ENCODE results near the gene SPTBN5.

SPTBN5 gene

DNA sequence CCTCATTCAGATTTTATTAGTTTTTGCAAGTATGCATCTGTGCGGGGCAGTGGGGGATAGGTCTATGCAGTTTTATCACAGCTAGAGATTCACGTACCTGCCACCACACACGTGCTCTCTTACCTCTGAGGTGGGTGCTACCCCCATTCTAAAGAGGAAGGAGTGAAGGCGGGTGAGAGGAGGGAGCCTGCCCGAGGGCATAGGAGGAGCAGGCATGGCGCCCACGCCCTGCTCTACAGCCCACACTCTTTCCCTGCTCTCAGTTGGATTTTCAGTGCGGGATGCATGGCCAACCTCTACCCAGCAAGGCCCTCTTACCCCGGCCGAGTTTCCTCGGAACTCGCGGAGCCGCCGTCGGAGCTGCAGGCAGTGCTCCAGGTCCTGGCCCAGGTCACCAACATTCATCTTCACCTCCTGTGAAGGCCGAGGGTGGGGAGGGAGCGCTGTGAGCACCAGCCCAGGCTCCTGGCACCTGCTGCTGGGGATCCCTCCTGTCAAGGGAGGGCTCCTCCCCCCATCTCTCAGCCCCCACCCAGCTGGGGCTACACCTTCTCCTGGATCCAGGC is 28.3 kb downstream of the SPTBN5 start:
- DNase-seq (ENCODE audit: low spot score), result no peak

DNA sequence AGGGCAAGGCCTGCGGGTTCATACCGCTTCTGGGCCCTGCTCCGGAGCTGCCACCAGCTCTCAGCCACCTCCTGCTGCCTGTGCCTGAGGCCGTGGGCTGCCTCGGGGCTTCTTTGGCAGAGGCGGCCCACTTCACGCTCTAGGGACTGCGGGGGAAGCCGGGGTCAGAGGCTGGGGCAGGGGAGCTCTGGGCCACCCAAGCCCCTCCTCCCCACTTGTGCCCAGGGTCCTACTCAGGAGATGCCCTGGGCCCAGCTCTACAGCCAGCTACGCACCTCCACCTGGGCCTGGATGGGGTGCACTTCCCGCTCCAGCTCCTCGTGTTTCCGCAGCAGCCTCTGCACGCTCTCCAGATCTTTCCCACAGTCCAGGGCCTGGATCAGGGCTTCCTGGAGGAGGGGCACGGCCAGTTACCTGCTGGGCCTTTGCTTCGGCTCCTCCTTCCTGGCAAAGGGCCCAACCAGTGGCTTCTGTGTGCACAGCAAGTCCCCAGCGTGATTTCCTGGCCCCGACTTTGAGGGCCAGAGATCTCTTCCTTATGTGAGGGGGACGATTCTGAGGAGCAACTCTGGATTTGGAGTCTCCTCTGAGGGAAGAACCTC is 31.2 kb downstream of the SPTBN5 start:
- DNase-seq (ENCODE audit: low spot score), result no peak

DNA sequence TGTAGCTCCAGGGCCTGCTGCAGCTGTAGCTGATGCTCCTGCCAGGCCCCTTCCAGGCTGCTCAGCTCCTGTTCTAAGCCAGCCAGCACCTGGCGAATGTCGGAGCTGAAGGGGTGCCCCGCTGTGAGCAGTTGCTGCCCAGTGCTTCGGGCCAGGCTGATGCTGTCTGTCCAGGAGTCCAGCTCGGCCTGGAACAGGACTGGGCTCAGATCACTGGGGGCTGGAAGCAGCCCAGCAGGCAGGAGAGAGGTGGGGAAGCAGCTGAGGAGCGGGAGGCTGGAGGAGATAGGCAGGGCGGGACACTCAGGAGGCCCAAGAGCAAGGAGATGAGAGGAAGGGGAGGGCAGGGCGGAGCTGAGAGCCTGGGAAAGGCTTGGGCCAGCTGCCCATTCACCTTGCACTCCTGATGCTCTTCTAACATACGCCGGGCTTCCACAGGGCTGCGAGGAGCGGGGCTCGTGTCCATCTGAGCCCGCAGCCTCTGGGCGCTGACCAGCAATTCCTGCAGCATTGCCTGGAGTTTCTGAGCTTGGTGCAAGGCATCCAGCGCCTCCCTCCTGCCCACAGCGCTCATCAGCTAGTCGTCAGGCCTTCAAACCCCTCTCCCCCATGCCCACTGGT is 32.0 kb downstream of the SPTBN5 start:
- no peak for DNase-seq (ENCODE audit: low spot score)

DNA sequence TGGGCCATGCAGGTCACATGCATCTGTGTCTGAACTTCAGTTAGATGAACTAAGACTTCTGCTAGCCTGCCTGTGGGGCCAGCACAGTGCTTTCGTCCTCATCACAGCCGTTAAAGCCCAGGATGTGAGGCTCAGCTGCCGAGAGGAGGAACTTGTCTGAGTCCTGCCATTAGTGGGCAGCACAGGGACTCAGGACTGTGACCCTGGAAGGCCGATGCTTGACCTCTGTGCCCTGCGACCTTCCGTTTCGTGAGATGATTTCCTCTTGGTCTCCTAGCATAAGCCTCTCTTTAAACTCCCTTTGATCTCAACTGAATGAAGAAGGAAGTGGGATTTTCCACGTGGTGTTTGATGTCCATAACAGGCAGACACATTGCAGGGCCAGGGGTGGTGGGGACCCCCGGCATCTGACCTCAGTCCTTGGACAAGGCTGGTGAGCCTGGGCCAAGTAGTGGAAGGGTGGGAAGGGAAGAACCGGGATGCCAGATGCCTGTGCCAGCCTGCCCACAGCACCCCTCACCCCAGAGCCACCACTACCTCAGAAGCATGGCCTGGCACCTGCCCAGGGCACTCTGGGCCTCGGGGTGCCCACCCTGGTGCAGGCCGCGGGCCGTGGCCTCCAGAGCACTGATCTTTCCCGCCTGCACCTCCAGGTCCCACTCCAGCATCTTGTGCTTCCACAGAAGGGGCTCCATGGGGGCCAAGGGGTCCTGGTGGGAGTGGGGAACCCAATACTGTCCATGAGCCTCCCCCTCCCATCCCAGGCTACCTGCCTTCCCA is 33.6 kb downstream of the SPTBN5 start:
- no peak for DNase-seq (ENCODE audit: low spot score)

DNA sequence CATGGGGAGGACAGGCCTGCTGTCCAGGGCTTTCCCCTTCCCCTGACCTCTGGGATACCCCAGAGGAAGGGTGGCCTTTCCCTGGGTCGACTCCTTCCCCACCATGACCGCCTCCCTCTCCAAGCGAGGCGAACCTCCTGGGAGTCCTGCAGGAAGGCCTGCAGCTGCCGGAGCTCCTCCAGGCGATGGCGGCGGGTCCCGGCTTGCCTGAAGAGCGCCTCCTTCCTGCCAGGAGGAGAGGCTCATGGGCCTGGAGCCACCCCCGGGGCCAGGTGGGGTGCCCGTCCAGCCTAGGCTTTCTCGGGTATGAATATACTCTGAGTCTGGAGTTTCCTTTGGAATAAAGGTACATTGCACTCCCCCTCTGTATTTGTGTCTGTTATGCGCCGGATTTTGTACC is 35.1 kb downstream of the SPTBN5 start:
- no peak for DNase-seq (ENCODE audit: low spot score)

DNA sequence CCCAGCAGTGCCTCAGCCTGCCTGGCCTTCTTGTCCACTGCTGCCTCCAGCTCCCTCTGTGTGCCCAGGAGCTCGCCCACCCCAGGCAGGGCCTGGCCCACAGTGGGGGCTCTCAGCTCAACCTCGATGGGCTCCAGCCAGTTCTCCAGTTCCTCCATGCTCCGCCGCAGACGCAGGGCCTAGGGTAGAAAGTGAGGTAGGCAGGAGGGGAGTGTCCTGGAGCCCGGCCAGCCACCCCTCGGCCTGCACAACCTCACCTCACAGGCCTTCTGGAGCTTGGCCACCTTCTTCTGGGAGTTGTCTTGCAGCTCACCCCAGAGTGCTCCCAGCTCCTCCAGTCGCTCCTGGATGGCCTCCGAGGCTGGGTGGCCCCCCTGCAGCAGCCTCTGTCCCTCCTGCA is 36.5 kb downstream of the SPTBN5 start:
- no peak for DNase-seq (ENCODE audit: low spot score)

DNA sequence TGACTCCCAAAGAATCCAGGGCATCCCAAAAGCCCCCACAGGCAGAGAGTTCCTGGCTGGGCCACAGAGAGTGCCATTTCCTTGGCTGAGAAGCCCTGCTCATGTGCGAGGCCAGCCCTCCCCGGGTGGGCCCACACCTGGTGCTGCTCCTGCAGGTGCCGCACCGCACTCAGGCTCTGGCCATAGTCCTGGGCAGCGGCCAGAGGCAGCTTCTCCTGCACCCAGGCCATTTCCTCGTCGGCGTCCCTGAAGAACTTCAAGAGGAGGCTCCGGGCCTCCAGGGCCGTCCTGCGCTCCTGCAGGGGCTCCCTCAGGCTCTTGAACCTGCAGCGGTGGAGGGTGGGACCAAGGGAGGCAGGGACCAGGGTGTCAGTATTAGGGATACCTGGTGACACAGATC is 37.1 kb downstream of the SPTBN5 start:
- no peak for DNase-seq (ENCODE audit: low spot score)

DNA sequence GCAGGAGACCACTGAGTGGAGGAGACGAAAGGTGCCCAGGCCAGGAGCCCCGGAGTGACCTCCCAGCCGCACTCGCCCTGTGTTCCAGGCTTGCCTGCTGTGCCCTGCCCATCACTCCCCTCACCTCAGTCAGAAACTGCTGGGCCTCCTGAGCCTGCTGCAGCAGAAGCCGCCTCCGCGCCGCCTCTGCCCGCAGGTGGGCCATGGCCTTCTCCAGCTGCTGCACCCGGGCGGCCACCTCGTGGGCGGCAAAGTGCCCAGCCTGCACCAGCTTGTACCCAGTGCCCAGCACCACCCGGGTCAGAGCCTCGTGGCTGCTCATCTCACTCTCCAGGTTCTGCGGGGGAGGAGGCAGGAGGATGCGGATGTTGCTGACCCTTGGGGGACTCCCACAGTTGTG is 37.6 kb downstream of the SPTBN5 start:
- DNase-seq (ENCODE audit: low spot score), result no peak

DNA sequence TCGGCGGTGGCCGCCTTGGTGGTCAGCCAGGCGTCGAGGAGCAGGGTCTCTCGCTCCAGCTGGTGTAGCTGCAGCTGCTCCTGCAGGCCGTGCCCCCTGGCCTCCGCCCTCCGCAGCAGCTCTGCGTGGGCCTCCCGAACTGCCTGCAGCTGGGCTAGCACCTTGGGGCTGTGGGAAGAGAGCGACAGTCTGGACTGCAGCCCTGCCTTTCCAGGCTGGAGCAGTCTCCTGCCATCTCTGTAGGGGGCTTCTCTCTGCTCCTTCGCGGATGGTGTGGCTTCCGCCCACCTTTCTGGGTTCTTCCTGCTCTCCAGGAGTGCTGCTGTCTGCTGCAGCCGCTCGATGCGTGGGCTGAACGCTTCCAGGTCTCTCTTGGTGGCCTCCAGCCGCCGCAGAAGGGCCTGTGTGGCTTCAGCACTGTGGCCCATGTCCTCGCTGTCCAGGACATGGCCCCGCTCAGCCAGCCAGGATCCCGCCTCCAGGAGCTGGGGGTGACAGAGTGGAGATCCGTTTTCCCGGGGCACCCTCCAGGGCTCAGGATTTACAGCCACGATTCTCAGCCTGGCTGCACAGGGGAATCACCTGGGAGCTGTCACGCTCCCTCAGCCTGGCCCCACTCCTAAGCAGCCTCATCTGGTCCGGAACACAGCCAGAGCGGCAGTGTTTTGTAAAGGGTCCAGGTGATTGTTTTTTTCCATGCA is 38.4 kb downstream of the SPTBN5 start:
- no peak for DNase-seq (ENCODE audit: low spot score)

DNA sequence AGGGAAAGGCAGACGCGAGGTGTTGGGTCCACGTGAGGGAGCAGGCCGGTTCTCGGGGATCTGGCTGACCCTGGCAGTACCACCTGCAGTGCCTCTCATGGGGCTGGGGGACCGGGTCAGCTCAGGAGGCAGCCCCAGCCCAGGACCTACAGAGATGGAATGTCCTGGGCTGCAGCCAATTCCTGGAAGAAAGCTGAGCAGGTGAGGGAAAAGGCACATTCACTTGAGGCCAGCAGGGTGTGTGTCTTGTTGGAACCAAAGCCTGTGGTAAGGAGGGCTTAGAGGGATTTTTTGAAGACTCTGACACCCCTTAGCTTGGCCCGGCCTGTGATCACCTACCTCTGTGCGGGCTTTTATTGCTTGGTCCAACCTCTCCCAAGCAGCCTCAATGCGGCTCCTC is 39.4 kb downstream of the SPTBN5 start:
- no peak for DNase-seq (ENCODE audit: low spot score)

DNA sequence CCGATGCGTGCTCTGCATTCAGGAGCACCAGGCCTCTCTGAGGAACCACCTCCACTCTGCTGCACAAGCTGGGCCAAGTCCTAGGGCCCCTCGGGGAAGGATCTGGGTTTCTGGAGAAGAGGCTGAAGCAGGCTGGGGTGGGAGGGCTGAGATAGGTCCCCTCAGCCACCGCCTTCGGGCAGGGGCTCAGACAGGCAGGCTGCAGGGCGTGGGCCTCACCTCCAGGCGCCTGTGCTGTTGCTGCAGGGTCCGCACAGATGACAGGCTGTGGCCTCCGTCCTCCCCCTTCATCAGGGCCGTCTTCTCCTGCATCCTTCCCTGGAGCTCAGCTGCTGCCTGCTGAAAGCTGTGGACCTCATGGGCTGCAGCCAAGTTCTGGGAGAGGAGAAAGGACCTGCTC is 40.0 kb downstream of the SPTBN5 start:
- DNase-seq (ENCODE audit: low spot score), result no peak

DNA sequence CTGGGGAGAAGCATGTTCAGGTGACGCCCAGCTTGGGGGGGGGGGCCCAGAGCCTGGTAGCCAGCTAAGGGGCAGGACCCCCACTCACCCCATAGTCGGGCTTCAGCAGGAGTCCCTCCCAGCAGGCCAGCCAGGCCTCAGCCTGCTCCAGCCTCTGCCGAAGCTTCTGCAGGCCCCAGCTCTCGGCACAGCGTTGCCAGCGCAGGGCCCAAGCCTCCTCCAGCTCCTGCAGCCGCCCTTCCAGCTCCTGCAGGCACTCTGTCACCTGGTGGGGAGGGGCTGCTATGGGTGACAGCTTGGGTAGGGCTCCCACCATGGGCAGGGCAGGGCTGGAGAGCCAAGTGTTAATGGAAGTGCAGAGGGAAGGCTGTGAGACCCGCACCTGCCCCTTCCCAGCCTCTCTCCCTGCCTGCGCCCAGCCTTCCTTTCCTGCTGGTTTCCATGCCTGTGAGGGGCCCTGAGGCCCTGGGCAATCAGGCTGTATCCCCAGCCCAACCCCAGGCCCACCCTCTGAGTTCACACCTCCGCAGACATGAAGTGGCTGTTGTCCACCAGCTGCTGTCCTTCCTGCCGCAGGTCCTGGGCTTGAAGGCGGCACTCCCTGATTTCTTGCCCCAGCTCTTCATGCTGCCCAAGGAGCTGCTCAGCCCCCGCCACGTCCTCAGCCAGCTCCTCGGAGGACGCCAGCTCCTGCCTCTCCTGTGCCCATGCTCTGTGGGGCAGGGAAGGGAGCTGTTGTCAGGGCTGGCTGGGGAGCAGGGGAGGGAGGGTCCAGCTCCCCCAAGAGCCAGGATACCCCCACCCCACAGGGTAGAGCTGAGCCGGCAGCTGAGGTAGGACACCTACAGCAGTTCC is 40.9 kb downstream of the SPTBN5 start:
- DNase-seq (ENCODE audit: low spot score), result no peak

DNA sequence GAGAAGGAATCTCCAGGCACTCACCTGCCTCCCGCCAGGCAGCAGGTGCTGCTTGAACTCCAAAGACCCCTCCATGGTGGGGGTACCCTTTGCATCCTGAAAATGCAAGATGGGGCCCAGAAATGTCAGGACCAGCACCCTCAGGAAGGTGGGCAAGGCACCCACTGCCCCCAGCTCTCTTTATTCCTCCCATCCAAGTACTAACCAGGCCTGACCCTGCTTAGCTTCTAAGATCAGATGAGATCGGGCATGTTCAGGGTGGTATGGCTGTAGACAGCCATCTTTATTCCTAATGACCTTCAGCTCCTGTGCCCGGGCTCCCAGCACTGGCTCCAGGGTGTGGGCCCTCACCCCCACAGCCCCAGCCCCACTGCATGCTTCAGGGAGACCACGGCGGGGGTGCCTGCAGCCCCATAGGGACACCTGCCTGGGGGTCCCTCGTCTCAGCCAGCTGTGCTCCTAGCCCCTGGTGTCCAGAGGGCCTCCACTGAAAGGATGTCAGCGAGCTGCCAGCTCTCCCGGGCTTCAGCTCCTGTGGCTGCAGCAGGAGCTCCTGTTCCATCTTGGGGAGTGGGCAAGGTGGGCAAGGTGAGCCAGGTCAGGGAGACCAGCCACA is 42.0 kb downstream of the SPTBN5 start:
- DNase-seq (ENCODE audit: low spot score), result no peak

DNA sequence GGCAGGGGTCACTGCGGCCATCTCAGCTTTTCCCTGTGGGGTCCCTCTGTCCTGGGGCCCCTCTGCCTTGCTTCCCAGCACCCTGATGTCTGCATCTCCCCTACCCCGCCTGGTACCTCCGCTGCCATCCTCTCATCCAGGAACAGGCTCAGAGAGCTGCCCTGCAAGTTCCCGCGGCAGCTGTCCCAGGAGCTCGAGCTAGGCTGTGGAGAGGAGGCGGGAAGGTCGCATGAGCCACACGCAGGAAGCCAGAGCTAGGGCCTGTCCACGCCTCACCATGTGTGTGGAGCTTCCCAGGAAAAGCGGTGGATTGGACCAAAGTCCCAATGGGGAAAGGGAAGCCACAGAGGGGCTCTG is 42.7 kb downstream of the SPTBN5 start:
- no peak for DNase-seq (ENCODE audit: low spot score)

DNA sequence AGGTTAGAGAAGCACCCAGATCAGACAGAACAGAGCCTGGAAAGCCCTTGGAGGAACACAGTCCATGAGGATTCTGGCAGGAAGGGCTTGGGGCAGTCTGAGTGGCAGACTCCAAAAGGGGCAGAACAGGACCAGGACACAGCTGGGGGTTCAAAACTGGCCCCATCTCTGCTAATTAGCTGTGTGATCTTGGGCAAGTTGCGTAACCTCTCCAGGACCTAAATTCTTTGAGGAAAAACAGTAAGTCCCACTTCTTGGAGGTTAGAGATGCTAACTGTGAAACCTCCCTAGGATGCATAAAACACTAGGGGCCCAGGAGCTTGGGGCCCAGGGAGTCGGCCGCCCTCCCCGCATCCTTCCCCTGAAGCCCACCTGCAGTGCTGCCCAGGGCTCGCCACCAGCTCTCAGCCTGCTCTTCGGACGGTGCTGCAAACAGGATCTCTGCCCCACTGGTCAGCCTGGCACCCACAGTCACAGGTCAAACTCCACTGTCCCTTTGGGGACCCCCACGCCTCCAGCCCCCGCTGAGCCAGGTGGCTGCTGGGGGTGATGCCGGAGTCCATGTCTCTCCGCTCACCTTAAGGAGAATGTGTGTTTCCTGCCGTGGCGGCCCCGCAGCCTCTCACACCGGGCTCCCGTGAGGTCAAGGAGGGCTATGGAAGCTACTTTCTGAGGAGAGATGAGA is 43.2 kb downstream of the SPTBN5 start:
- DNase-seq (ENCODE audit: low spot score), result no peak

DNA sequence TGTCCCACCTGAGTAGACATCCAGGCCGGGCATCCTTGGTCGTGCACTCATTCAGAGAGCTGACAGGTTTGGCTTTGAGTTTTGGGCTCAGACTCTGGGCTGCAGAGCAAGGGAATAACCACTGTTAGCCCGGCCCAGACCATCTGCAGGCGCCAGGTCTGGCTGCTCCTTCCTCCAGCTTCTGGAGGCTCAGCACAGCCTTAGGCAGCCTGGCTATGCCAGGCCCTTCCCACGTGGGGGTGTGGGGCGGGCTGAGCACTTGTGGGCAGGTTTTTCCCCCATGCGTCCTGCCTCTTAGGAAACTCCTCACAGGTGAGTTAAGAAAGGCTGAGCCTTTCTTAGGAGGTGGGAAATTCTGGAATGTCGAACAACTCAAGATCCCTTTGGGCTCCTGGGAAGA is 44.0 kb downstream of the SPTBN5 start:
- no peak for DNase-seq (ENCODE audit: low spot score)

DNA sequence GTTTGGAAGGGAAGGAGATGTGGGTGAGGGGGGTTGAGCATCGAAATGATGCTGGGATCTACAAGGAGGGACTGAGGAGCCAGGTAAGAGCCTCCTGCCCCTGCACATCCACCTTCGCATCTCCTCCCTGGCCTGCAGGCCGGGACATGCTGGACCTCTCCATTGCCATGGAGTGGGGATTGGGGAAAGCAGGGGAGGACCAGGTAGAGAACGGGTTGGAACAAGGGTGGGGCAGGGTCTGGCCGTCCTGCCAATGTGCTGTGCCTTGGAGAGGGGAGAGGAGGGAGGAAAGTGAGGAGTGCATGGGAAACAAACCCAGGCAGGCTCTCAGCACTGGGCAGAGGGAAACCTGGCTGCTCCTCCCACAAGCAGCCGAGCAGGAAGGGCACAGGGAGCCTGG is 44.6 kb downstream of the SPTBN5 start:
- DNase-seq (ENCODE audit: low spot score), result no peak

DNA sequence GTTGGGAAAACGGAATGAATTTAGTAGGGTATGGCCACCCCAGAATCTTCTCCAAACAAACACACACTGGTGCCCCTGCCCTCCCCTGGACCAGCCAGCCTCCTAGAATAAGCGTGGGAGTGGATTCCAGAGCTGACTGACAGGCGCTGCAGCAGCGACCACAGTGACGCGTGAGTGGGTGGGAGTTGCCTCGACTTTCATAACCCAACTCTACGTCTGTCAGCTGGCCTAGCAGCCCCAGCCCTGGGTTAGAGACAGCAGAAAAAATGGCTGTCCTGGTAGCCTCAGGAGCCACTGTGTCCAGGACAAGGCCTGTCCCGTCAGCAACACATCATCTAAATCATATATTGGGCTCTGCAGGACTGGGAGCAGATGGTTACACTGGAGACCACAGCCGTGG is 45.2 kb downstream of the SPTBN5 start:
- DNase-seq (ENCODE audit: low spot score), result no peak

DNA sequence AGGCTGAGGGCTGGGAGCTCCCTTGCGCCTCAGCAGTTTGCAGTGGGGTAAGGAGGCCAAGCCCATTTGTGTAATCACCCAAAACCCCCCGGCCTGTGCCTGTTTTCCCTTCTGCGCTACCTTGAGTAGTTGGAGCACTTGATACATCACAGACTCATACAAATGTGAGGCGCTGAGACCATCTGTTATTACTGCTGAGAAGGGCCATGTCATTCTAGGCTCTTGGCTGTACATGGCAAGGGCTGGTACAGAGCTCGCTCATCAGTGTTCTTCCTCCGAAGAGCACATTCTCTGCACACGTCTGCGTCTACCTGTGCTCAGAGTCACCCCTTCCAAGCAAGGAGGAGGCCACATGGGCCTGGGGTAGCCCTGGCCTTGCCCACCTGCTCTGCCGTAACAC is 45.9 kb downstream of the SPTBN5 start:
- DNase-seq (ENCODE audit: low spot score), result no peak

DNA sequence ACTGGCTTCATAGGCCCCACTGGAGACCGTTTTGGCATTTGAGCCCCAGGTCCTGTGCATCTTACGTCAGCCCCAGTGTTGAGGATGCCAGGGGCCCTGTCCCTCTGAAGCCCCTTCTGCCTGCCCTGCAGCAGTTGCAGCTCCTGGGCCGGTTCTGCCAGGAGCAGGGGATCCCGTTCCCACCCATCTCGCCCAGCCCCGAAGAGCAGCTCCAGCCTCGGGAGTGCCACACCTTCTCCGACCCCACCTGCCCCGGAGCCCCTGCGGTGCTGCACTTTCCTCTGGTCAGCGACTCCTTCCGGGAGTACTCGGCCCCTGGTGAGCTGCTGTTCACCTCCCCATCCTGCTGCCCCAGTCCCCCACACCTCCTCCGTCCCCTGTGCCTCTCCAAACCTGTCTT is 46.6 kb downstream of the SPTBN5 start:
- DNase-seq (ENCODE audit: low spot score), result no peak

DNA sequence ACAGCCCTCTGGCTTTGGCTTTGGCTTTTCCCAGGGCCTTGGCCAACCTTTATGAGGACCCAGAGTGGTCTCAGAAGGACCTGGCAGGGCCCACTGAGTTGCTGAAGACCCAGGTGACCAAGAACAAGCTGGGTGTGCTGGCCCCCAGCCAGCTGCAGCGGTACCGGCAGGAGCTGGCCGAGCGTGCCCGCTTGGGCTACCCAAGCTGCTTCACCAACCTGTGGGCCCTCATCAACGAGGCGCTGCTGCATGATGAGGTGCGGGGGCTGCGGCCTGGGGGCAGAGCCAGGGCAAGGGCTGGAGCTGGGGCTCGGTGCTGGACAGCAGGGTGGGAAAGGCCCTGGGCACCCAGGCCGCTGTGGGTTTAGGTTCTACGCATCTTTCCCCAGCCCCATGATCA is 49.0 kb downstream of the SPTBN5 start:
- DNase-seq (ENCODE audit: low spot score), result no peak
